ENCODE results near the gene UNC5C.

UNC5C gene

GRCh38 chr4:95551653-95552052, 2.9 kb upstream of the UNC5C start:
- Histone ChIP-seq H2AFZ (ENCODE audit: low read length) (no peak overlapping the region), H3F3A (ENCODE audit: insufficient read depth, low read length) (no peaks in the 10 kb centered on the region), H3K27ac (ENCODE audit: low read depth, low read length, poor library complexity, severe bottlenecking) (no peak overlapping the region), H3K27me3 (ENCODE audit: insufficient read depth, low read length) (no peaks in the 10 kb centered on the region), H3K9me3 (ENCODE audit: low read length) (no peaks in the 10 kb centered on the region), H3K4me2 (ENCODE audit: low read length) (no peak overlapping the region), H3K4me3 (ENCODE audit: low read depth, low read length, poor library complexity, severe bottlenecking) (no peak overlapping the region), H3K36me3 (ENCODE audit: insufficient read depth, low read length) (no peaks in the 10 kb centered on the region), H3K79me2 (ENCODE audit: insufficient read depth, low read length) (no peaks in the 10 kb centered on the region), H4K20me1 (ENCODE audit: insufficient read depth, low read length) (no peaks in the 10 kb centered on the region), H3K9me2 (ENCODE audit: low read depth, low read length) (no peaks in the 10 kb centered on the region), H3K4me1 (ENCODE audit: insufficient read depth, low read length, severe bottlenecking) (no peaks in the 10 kb centered on the region), H3K9ac (ENCODE audit: low read length) (no peak overlapping the region)
- TF ChIP-seq EZH2 (IDR thresholded peaks at IDR 0.05; ENCODE audit: borderline replicate concordance, low read length), result no peak
- TF ChIP-seq, protein P1, sequence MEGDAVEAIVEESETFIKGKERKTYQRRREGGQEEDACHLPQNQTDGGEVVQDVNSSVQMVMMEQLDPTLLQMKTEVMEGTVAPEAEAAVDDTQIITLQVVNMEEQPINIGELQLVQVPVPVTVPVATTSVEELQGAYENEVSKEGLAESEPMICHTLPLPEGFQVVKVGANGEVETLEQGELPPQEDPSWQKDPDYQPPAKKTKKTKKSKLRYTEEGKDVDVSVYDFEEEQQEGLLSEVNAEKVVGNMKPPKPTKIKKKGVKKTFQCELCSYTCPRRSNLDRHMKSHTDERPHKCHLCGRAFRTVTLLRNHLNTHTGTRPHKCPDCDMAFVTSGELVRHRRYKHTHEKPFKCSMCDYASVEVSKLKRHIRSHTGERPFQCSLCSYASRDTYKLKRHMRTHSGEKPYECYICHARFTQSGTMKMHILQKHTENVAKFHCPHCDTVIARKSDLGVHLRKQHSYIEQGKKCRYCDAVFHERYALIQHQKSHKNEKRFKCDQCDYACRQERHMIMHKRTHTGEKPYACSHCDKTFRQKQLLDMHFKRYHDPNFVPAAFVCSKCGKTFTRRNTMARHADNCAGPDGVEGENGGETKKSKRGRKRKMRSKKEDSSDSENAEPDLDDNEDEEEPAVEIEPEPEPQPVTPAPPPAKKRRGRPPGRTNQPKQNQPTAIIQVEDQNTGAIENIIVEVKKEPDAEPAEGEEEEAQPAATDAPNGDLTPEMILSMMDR (IDR thresholded peaks at IDR 0.05; ENCODE audit: low read length), result no peak

DNA sequence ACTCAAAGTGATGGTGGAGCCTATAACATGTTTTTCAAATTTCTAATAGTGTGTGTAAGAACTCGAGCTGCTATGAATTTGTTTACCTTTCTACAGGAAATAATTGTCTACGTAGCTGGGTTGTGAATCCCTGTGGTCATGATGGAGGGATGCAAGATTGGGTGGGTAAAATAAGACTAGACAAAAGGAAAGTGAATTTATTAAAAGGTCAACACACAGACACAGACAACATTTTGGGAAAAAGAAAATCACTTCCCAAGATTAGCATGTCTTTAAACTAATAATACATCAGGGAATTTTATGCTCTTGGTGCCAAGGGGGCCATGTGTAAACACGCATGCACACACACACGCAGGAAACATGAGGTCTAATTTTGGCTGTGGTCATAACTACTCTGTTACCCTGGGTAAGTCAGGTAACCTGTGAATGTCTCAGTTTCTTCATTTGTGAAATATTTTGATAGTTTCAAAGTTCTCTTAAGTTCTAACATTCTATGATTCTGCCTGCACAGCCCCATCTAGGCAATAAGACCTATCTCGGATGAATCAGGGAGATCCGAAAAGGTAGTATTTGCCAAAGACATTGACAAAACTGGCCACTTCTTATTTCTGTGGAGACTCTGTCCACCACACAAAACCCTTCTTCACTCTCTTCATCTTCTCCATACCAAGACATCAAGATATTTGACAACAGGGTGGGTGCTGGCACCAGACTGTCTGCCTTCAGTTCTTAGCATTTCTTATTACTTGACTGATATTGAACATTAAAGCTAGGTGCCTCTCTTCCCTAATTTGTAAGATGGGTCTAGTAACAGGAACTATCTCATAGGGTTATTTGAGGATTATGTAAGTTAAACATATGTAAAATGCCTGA, 1.6 kb upstream of the UNC5C start:
- TF ChIP-seq, protein P1 (IDR thresholded peaks at IDR 0.05; ENCODE audit: low read length), result no peak
- no peak for TF ChIP-seq EZH2 (IDR thresholded peaks at IDR 0.05; ENCODE audit: borderline replicate concordance, low read length)
- H3F3A ChIP-seq (ENCODE audit: insufficient read depth, low read length), result no peaks in the 10 kb centered on the region
- H3K9me3 ChIP-seq (ENCODE audit: low read length), result no peaks in the 10 kb centered on the region
- no peaks in the 10 kb centered on the region for H3K79me2 ChIP-seq (ENCODE audit: insufficient read depth, low read length)
- no peaks in the 10 kb centered on the region for H3K27me3 ChIP-seq (ENCODE audit: insufficient read depth, low read length)
- no peak overlapping the region for H3K4me3 ChIP-seq (ENCODE audit: low read depth, low read length, poor library complexity, severe bottlenecking)
- no peaks in the 10 kb centered on the region for H4K20me1 ChIP-seq (ENCODE audit: insufficient read depth, low read length)
- H3K36me3 ChIP-seq (ENCODE audit: insufficient read depth, low read length), result no peaks in the 10 kb centered on the region
- H3K27ac ChIP-seq (ENCODE audit: low read depth, low read length, poor library complexity, severe bottlenecking), result no peak overlapping the region
- no peaks in the 10 kb centered on the region for H3K4me1 ChIP-seq (ENCODE audit: insufficient read depth, low read length, severe bottlenecking)
- no peak overlapping the region for H3K4me2 ChIP-seq (ENCODE audit: low read length)
- no peaks in the 10 kb centered on the region for H3K9me2 ChIP-seq (ENCODE audit: low read depth, low read length)
- H3K9ac ChIP-seq (ENCODE audit: low read length), result no peak overlapping the region
- no peak overlapping the region for H2AFZ ChIP-seq (ENCODE audit: low read length)

- no peaks in the 10 kb centered on the region for H3K4me1 ChIP-seq (ENCODE audit: insufficient read depth, low read length, severe bottlenecking)
- no peaks in the 10 kb centered on the region for H3K79me2 ChIP-seq (ENCODE audit: insufficient read depth, low read length)
- H3K9me3 ChIP-seq (ENCODE audit: low read length), result no peaks in the 10 kb centered on the region
- H3F3A ChIP-seq (ENCODE audit: insufficient read depth, low read length), result no peaks in the 10 kb centered on the region
- TF ChIP-seq, protein P1 (IDR thresholded peaks at IDR 0.05; ENCODE audit: low read length), result no peak
- no peak for TF ChIP-seq EZH2 (IDR thresholded peaks at IDR 0.05; ENCODE audit: borderline replicate concordance, low read length)
- no peak overlapping the region for H3K4me3 ChIP-seq (ENCODE audit: low read depth, low read length, poor library complexity, severe bottlenecking)
- H3K9me2 ChIP-seq (ENCODE audit: low read depth, low read length), result no peaks in the 10 kb centered on the region
- H2AFZ ChIP-seq (ENCODE audit: low read length), result no peak overlapping the region
- H3K27ac ChIP-seq (ENCODE audit: low read depth, low read length, poor library complexity, severe bottlenecking), result no peak overlapping the region
- H3K9ac ChIP-seq (ENCODE audit: low read length), result no peak overlapping the region
- H3K36me3 ChIP-seq (ENCODE audit: insufficient read depth, low read length), result no peaks in the 10 kb centered on the region
- no peaks in the 10 kb centered on the region for H3K27me3 ChIP-seq (ENCODE audit: insufficient read depth, low read length)
- H4K20me1 ChIP-seq (ENCODE audit: insufficient read depth, low read length), result no peaks in the 10 kb centered on the region
- no peak overlapping the region for H3K4me2 ChIP-seq (ENCODE audit: low read length)
These were observed 707 bp upstream of the UNC5C start for GRCh38 chr4:95549246-95550114.
